ENCODE results near the gene BTBD9. TPM values are rescaled to one million over a fixed set of nuclear protein-coding genes. Genes with fewer than 3 reads are reported as not detected.

The BTBD9 gene
- total RNA-seq, 1 experiment from 2014 or later, result 10.8 TPM

DNA sequence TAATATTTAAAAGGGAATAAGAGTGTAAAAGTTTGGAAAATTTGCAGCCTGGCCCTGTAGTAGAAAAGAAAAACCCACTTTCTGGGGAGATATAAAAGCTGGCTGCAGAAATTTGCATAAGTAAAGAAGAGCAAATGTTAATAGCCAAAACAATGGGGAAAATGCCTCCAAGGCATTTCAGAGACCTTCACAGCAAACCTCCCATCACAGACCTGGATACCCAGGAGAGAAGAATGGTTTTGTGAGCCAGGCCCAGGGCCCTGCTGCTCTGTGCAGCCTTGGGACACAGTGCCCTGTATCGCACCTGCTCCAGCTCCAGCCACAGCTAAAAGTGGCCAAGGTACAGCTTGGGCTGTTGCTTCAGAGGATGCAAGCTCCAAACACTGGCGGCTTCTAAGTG lies 113.8 kb downstream of the BTBD9 start:
- Histone ChIP-seq H4K20me1 (ENCODE audit: insufficient read depth) (no peaks in the 10 kb centered on the region), H3F3A (ENCODE audit: insufficient read depth, low read depth) (no peaks in the 10 kb centered on the region), H3K27me3 (ENCODE audit: insufficient read depth, low read depth) (no peaks in the 10 kb centered on the region), H3K4me2 (no peak overlapping the region), H2AFZ (no peak overlapping the region), H3K36me3 (ENCODE audit: low read depth) (no peaks in the 10 kb centered on the region), H3K4me3 (no peak overlapping the region), H3K4me1 (replicated peaks; ENCODE audit: insufficient read depth) (no peaks in the 10 kb centered on the region), H3K27ac (no peak overlapping the region), H3K9me2 (ENCODE audit: insufficient read depth) (no peaks in the 10 kb centered on the region), H3K9me3 (ENCODE audit: insufficient read depth, low read depth) (no peaks in the 10 kb centered on the region), H3K79me2 (ENCODE audit: low read depth) (no peaks in the 10 kb centered on the region)
- no peak for DNase-seq
- no TSS peak for BruUV-seq (replicated peaks)
- ChIA-PET POLR2A (ENCODE audit: unreplicated experiment) (no interaction called here), CTCF (no interaction called here)
- intact Hi-C loops (cut with micrococcal nuclease; ENCODE audit: unreplicated experiment), result no loop called here
- TF ChIP-seq, protein P1, sequence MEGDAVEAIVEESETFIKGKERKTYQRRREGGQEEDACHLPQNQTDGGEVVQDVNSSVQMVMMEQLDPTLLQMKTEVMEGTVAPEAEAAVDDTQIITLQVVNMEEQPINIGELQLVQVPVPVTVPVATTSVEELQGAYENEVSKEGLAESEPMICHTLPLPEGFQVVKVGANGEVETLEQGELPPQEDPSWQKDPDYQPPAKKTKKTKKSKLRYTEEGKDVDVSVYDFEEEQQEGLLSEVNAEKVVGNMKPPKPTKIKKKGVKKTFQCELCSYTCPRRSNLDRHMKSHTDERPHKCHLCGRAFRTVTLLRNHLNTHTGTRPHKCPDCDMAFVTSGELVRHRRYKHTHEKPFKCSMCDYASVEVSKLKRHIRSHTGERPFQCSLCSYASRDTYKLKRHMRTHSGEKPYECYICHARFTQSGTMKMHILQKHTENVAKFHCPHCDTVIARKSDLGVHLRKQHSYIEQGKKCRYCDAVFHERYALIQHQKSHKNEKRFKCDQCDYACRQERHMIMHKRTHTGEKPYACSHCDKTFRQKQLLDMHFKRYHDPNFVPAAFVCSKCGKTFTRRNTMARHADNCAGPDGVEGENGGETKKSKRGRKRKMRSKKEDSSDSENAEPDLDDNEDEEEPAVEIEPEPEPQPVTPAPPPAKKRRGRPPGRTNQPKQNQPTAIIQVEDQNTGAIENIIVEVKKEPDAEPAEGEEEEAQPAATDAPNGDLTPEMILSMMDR (conservative IDR thresholded peaks at IDR 0.05), result no peak
- no peak for TF ChIP-seq EZH2 (IDR thresholded peaks at IDR 0.05; ENCODE audit: low read depth)

DNA sequence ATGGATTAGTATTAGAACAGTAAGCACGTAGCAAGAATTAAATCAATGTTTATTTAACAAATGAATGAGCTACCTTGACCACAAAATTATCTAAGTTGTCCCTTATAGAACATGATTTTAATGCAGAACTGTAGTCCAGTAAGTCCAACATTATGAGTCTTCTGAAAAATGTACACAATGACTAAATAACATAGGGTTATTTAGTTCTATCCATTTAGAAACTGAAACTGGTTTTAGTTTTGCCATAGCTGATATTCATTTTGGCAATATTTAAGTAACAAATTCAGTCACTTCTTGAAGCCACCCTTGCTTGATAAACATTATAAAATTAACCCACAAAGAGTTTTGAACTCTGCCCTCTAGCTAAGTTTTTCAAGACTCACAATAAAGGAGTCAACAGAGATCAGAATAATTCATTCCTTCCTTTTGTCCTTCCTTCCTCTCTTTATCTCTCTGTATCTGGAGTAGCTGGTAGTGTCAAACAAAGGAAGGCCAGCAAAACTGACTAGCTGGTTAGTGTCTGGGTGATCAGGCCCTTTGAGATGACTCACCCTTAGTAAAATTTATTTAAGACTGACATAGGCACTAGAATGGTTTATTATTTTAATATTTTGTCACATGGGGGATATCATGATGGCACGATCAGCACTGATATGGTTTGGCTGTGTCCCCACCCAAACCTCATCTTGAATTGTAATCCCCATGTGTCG lies 115.1 kb downstream of the BTBD9 start:
- H3K9me2 ChIP-seq (ENCODE audit: insufficient read depth), result no peaks in the 10 kb centered on the region
- BruUV-seq (replicated peaks), result no TSS peak
- no peaks in the 10 kb centered on the region for H3K4me1 ChIP-seq (replicated peaks; ENCODE audit: insufficient read depth)
- ChIA-PET POLR2A (ENCODE audit: unreplicated experiment) (no interaction called here), CTCF (interaction anchor here (0.6 kb wide), 1 partner anchor 119 kb away, joined by 6 read pairs; no protein-coding TSS in a partner anchor)
- no peak for DNase-seq
- no peak overlapping the region for H3K4me3 ChIP-seq
- intact Hi-C loops (cut with micrococcal nuclease; ENCODE audit: unreplicated experiment), result no loop called here
- no peaks in the 10 kb centered on the region for H3K79me2 ChIP-seq (ENCODE audit: low read depth)
- no peaks in the 10 kb centered on the region for H3F3A ChIP-seq (ENCODE audit: insufficient read depth, low read depth)
- H3K4me2 ChIP-seq, result no peak overlapping the region
- no peaks in the 10 kb centered on the region for H3K27me3 ChIP-seq (ENCODE audit: insufficient read depth, low read depth)
- H4K20me1 ChIP-seq (ENCODE audit: insufficient read depth), result no peaks in the 10 kb centered on the region
- no peak overlapping the region for H2AFZ ChIP-seq
- no peaks in the 10 kb centered on the region for H3K36me3 ChIP-seq (ENCODE audit: low read depth)
- no peak overlapping the region for H3K27ac ChIP-seq
- TF ChIP-seq EZH2 (IDR thresholded peaks at IDR 0.05; ENCODE audit: low read depth), result no peak
- TF ChIP-seq, protein P1 (conservative IDR thresholded peaks at IDR 0.05), result no peak
- no peaks in the 10 kb centered on the region for H3K9me3 ChIP-seq (ENCODE audit: insufficient read depth, low read depth)

DNA sequence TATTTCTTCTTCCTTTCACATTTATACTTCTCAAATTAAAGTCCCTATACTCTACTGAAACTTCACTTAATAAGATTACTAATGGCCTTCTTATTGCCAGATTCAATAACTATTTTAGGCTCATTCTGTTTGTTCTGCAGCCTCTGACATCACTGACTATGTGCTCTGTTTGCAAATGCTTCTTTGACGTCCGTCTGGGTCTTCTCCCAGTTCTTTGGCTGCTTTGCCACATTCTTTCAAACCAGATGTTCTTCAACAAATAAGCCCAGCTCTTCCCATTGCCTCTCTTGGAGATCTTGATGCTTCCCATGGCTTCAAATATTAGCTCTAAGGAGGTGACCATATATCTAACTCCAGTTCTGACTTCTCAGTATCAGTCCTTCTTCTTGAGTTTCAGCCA lies 117.4 kb downstream of the BTBD9 start:
- intact Hi-C loops (cut with micrococcal nuclease; ENCODE audit: unreplicated experiment), result no loop called here
- no peak for TF ChIP-seq EZH2 (IDR thresholded peaks at IDR 0.05; ENCODE audit: low read depth)
- TF ChIP-seq, protein P1 (conservative IDR thresholded peaks at IDR 0.05), result no peak

More for the DNA sequence above, 117.4 kb downstream of the BTBD9 start:
- Histone ChIP-seq H3K9me2 (ENCODE audit: insufficient read depth) (no peaks in the 10 kb centered on the region), H3K79me2 (ENCODE audit: low read depth) (no peaks in the 10 kb centered on the region), H3K9me3 (ENCODE audit: insufficient read depth, low read depth) (no peaks in the 10 kb centered on the region), H3K36me3 (ENCODE audit: low read depth) (no peaks in the 10 kb centered on the region), H3K27me3 (ENCODE audit: insufficient read depth, low read depth) (no peaks in the 10 kb centered on the region), H3K4me3 (no peak overlapping the region), H3F3A (ENCODE audit: insufficient read depth, low read depth) (no peaks in the 10 kb centered on the region), H4K20me1 (ENCODE audit: insufficient read depth) (no peaks in the 10 kb centered on the region), H2AFZ (no peak overlapping the region), H3K4me2 (no peak overlapping the region), H3K27ac (no peak overlapping the region), H3K4me1 (replicated peaks; ENCODE audit: insufficient read depth) (no peaks in the 10 kb centered on the region)
- CTCF ChIA-PET, result no interaction called here
- POLR2A ChIA-PET (ENCODE audit: unreplicated experiment), result no interaction called here
- DNase-seq, result no peak
- no TSS peak for BruUV-seq (replicated peaks)

All from PC-9 (cell line).